AG09309 (cell line): ENCODE measurements around the gene ZNHIT2.
"Not testable (repeated sequence)": the region's sequence is repeated elsewhere in the genome, so short reads cannot be mapped to it uniquely, and the experiment has no call there.

ENCODE experiments used
- DNase-seq: peaks from one replicate; pipeline ENCODE4 v3.0.0-alpha.2; 2010; ENCODE audit warnings: low read depth
- H3K4me3 ChIP-seq: 2 replicates; pipeline ENCODE4 v1.5.1; 2011; ENCODE audit warnings: mild to moderate bottlenecking, low read depth, low read length, moderate library complexity; ENCODE audit not compliant: control insufficient read depth
- TF ChIP-seq, protein P1 (sequence below): IDR thresholded peaks from 2 replicates; pipeline ENCODE4 v1.5.1; 2011; ENCODE audit warnings: mild to moderate bottlenecking, low read depth, low read length, inconsistent platforms; ENCODE audit not compliant: insufficient read depth, control insufficient read depth; ENCODE audit errors: missing control alignments

The ZNHIT2 gene

DNA sequence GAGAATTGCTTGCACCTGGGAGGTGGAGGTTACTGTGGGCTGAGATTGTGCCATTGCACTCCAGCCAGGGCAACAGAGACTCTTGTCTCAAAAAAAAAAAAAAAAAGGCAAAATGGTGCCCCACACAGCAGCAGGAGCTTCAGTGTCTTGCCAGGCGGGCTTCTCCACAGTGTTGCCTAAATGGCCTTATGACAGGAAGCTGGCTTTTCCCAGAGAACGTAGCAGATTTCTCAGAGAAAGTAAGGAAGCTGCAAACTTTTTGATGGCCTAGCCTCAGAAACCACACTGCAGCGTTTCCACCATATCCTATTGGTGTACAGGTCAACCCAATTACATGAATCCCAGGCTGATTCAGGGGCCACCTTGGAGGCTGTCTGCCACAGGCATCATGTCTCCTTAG is 39.8 kb upstream of the ZNHIT2 start:
- TF ChIP-seq, protein P1, sequence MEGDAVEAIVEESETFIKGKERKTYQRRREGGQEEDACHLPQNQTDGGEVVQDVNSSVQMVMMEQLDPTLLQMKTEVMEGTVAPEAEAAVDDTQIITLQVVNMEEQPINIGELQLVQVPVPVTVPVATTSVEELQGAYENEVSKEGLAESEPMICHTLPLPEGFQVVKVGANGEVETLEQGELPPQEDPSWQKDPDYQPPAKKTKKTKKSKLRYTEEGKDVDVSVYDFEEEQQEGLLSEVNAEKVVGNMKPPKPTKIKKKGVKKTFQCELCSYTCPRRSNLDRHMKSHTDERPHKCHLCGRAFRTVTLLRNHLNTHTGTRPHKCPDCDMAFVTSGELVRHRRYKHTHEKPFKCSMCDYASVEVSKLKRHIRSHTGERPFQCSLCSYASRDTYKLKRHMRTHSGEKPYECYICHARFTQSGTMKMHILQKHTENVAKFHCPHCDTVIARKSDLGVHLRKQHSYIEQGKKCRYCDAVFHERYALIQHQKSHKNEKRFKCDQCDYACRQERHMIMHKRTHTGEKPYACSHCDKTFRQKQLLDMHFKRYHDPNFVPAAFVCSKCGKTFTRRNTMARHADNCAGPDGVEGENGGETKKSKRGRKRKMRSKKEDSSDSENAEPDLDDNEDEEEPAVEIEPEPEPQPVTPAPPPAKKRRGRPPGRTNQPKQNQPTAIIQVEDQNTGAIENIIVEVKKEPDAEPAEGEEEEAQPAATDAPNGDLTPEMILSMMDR = no peak
- H3K4me3 ChIP-seq = no peak overlapping the region

DNA sequence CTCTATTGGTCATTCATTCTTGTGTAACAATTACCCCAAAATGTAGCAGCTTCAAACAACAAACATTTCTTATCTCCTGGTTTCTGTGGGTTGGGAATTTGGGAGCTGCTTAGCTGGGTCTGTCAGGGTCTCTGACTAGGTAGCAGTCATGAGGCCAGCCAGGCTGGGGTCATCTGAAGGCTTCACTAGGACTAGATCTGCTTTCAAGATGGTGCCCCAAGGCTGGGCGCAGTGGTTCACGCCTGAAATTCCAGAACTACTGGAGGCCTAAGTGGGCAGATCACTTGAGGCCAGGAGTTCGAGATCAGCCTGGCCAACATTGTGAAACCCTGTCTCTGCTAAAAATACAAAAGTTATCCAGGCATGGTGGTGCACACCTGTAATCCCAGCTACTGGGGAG is 39.4 kb upstream of the ZNHIT2 start:
- no peak for DNase-seq
- no peak overlapping the region for H3K4me3 ChIP-seq
- TF ChIP-seq, protein P1 = no peak

More for the DNA sequence above, 39.8 kb upstream of the ZNHIT2 start:
- no peak for DNase-seq

DNA sequence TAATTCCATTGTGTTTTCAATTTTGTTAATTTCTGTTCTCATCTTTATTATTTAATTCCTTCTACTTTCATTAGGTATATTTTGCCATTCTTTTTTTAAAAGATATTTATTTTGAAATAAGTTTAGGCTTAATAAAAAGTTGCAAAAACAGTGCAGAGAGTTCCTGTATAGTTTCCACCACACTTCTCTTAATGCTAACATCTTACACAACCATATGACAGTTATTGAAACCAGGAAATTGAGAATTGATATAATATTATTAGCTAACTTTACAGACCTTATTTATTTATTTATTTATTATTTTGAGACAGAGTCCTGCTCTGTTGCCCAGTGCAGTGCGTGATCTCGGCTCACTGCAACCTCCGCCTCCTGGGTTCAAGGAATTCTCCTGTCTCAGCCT is 38.8 kb upstream of the ZNHIT2 start:
- no peak for DNase-seq
- H3K4me3 ChIP-seq = no peak overlapping the region
- TF ChIP-seq, protein P1 = no peak

DNA sequence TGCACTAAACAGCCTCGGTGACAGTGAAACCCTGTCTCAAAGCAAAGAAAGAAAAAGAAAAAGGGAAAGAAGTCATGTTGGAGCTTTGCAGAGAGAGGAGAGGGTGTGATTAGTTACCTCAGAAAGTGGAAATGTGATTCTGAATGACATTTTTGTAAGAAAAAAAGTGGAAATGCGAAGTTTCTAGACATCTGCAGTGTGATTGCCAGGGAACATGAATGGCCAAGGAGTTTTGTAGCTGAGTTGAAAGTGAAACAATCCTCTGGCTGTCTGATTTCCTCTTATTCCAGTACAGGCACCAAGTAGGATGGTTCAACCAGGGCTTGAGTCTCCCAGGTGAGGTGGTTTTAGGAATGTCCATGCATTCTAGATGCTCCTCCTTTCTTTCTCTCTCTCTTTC is 34.6 kb upstream of the ZNHIT2 start:
- no peak for DNase-seq
- TF ChIP-seq, protein P1 = no peak
- H3K4me3 ChIP-seq = no peak overlapping the region

DNA sequence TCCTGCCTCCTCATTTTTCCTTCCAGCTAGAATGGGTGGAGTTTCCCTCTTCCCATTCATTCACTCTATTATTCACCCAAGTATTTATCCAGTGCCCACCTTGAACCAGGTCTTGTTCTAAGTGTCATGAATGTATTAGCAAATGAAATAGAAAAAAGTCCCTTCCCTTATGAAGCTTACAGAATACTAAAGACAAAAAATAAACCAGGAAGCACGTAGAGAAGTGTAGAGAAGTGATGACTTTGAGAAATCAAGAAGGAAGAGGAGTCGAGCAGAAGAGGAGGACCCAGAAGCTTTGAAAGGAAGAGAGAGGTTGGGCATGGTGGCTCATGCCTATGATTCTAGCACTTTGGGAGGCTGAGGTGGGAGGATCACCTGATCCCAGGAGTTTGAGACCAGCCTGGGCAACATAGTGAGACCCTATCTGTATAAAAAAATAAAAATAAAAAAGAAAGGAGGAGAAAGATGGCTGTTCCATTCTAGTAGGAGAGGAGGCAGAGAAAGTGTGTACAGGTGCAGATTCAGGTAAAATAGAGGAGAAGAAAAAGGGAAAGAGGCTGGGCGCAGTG is 33.9 kb upstream of the ZNHIT2 start:
- TF ChIP-seq, protein P1 = no peak
- no peak overlapping the region for H3K4me3 ChIP-seq
- DNase-seq = no peak

DNA sequence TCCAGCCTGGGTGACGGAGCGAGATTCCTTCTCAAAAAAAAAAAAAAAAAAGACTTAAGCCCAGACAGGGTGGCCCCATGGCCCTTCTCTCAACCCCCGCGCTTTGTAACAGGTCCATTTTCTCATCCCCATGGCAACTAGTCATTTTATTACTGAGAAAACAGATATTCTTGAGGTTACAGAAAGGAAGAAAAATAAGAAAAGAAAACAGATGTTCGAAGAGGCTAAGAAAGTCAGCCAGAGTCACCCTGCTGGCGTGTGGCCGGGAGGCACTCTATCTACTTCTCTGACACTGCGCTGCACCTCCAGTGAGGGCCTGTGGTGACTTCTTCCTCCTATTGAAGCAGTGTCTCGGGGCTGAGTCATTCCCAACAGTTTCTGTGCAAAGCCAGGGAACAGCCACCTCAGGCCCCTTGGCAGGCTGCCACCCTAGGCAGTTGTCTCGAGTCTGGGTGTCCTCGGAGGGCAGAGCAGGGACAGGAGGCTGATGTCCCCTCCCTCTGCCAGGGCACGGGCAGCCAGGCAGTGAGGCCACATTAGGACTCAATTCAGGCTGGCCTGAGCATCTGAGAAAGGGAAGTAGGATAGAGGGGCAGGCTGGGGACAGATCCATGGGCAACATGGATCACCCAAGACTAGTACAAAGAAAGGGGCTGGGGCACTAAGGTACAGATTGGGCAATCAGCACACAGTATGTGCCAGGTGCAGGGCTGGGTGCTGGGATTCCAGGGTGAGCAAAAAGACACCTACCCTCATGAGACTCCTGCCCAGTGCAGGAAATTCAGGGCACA is 33.2 kb upstream of the ZNHIT2 start:
- TF ChIP-seq, protein P1 = no peak
- peak; percentile 44 for DNase-seq
- no peak overlapping the region for H3K4me3 ChIP-seq

DNA sequence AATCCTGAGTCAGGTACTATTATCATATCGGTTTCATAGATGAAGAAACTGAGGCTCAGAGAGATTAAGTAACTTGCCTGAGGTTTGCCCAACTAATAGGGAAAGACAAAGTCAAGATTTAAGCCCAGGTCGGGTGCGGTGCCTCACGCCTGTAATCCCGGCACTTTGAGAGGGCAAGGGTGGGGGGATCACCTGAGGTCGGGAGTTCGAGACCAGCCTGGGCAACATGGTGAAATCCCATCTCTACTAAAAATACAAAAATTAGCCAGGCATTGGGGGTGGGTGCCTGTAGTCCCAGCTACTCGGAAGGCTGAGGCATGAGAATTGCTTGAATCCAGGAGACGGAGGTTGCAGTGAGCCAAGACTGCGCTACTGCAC is 32.6 kb upstream of the ZNHIT2 start:
- not testable (repeated sequence) for H3K4me3 ChIP-seq, DNase-seq
